UCSD-AML1 (cell line): ENCODE results near the gene TCF12.
"Not testable (repeated sequence)": the region's sequence is repeated elsewhere in the genome, so short reads cannot be mapped to it uniquely, and the experiment has no call there.

ENCODE experiments used
- DNase-seq: peaks from one replicate; lab custom pipeline; 2025; ENCODE audit not compliant: unreplicated experiment; lab: John Stamatoyannopoulos, UW

TCF12 gene

GRCh38 chr15:57130956-57131355 is 212.5 kb downstream of the TCF12 start:
- no peak for DNase-seq

- no peak for DNase-seq
Observed at GRCh38 chr15:57133127-57133968, 214.9 kb downstream of the TCF12 start.

GRCh38 chr15:57134071-57134605 is 215.7 kb downstream of the TCF12 start:
- DNase-seq = no peak

- no peak for DNase-seq
Observed at GRCh38 chr15:57134851-57135250, 216.4 kb downstream of the TCF12 start.

GRCh38 chr15:57135800-57136199 is 217.4 kb downstream of the TCF12 start:
- no peak for DNase-seq

GRCh38 chr15:57138349-57138788 is 219.9 kb downstream of the TCF12 start:
- DNase-seq = no peak

- no peak for DNase-seq
Observed at GRCh38 chr15:57143511-57144078, 225.2 kb downstream of the TCF12 start.

- no peak for DNase-seq
Observed at GRCh38 chr15:57144448-57144847, 226.0 kb downstream of the TCF12 start.

- no peak for DNase-seq
Observed at GRCh38 chr15:57146506-57147201, 228.2 kb downstream of the TCF12 start.

- DNase-seq = no peak
Observed at GRCh38 chr15:57147621-57148020, 229.2 kb downstream of the TCF12 start.

- DNase-seq = no peak
Observed at GRCh38 chr15:57148262-57148661, 229.8 kb downstream of the TCF12 start.

- no peak for DNase-seq
Observed at GRCh38 chr15:57149196-57149595, 230.8 kb downstream of the TCF12 start.

- no peak for DNase-seq
Observed at GRCh38 chr15:57150066-57150865, 231.8 kb downstream of the TCF12 start.

- not testable (repeated sequence) for DNase-seq
Observed at GRCh38 chr15:57150866-57151203, 232.4 kb downstream of the TCF12 start.

GRCh38 chr15:57152133-57152532 is 233.7 kb downstream of the TCF12 start:
- no peak for DNase-seq

GRCh38 chr15:57152666-57153539 is 234.5 kb downstream of the TCF12 start:
- no peak for DNase-seq

GRCh38 chr15:57156210-57156884 is 237.9 kb downstream of the TCF12 start:
- no peak for DNase-seq

GRCh38 chr15:57158589-57158988 is 240.1 kb downstream of the TCF12 start:
- no peak for DNase-seq

GRCh38 chr15:57158997-57159668 is 240.7 kb downstream of the TCF12 start:
- DNase-seq = no peak
